ENCODE measurements around the gene DDR1.

DNA sequence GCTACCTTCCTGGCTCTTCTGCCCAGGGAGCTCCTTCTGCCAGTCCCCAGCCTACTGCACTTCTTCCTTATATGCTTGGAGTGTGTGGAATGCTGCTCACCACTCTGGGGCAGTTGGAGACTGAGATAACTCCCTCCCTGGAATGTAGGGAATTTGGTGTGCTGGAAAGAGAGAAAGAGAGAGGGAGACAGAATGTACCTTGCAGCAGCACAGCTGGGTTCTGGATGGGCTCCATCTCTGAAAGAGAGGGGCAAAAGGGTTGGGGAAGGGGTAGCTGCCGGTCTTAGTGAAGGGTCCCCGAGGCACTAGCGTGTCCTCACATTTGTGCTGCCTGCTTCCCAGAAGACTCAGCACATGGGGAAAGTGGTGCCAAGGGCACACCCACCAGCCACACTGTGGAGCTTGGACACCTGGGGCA is 40.2 kb upstream of the DDR1 start:
- TF ChIP-seq ZNF274 (IDR thresholded peaks at IDR 0.05; ENCODE audit: low read depth, low read length) (no peak), SUZ12 (IDR thresholded peaks at IDR 0.05; ENCODE audit: extremely low read depth, insufficient read depth, insufficient read length) (no peak), YY1 (IDR thresholded peaks at IDR 0.05; ENCODE audit: insufficient read depth, insufficient read length) (no peak)

Data from NT2/D1 (cell line).